Tibial artery (tissue), 4 donors: ENCODE data around the gene ETV5.

Source experiments
- DNase-seq, 2 donors: peaks; one replicate each; pipeline ENCODE4 v3.0.0-alpha.2; 2019
- H3K27ac ChIP-seq, 2 donors: fragments of 200-600 bp; sonication (generic) in 1 of 2; 1 replicate in 1 of 2; 2 replicates in 1 of 2; pipeline ENCODE4 v1.5.1; 2018 to 2019; ENCODE audit warnings: mild to moderate bottlenecking in 1 of 2
- H3K27me3 ChIP-seq, 2 donors: fragments of 200-600 bp; sonication (generic) in 1 of 2; one replicate each; pipeline versions ENCODE4 v1.5.1 to v1.6.0; 2016 to 2019
- H3K36me3 ChIP-seq, 3 donors: fragments of 200-600 bp; sonication (generic) in 2 of 3; one replicate each; pipeline ENCODE4 v1.5.1; 2016 to 2019; ENCODE audit warnings: mild to moderate bottlenecking in 2 of 3
- H3K4me1 ChIP-seq, 4 donors: fragments of 200-600 bp; sonication (generic) in 2 of 4; 1 replicate in 3 of 4; 2 replicates in 1 of 4; pipeline ENCODE4 v1.5.1; 2016 to 2019
- H3K4me3 ChIP-seq, 2 donors: fragments of 200-600 bp; sonication (generic) in 1 of 2; 1 replicate in 1 of 2; 2 replicates in 1 of 2; pipeline ENCODE4 v1.5.1; 2018 to 2019; ENCODE audit warnings: mild to moderate bottlenecking in 2 of 2
- H3K9me3 ChIP-seq, 3 donors: fragments of 200-600 bp; sonication (generic) in 1 of 3; one replicate each; pipeline ENCODE4 v1.5.1; 2016 to 2019
- intact Hi-C: fragments of 100-400 bp; cut with DNase I; formaldehyde crosslinking; loops from one replicate; pipeline ENCODE4 v1.15.0; 2023; ENCODE audit warnings: low total_unique reads
- TF ChIP-seq, protein P1 (sequence below), 2 experiments: fragments of 200-600 bp in 1 of 2; fragments of 450-650 bp in 1 of 2; IDR thresholded peaks; one replicate each; pipeline ENCODE4 v1.5.1; 2017 to 2019; ENCODE audit warnings: antibody characterized with exemption in 2 of 2, mild to moderate bottlenecking in 1 of 2, moderate library complexity in 1 of 2

The ETV5 gene

DNA sequence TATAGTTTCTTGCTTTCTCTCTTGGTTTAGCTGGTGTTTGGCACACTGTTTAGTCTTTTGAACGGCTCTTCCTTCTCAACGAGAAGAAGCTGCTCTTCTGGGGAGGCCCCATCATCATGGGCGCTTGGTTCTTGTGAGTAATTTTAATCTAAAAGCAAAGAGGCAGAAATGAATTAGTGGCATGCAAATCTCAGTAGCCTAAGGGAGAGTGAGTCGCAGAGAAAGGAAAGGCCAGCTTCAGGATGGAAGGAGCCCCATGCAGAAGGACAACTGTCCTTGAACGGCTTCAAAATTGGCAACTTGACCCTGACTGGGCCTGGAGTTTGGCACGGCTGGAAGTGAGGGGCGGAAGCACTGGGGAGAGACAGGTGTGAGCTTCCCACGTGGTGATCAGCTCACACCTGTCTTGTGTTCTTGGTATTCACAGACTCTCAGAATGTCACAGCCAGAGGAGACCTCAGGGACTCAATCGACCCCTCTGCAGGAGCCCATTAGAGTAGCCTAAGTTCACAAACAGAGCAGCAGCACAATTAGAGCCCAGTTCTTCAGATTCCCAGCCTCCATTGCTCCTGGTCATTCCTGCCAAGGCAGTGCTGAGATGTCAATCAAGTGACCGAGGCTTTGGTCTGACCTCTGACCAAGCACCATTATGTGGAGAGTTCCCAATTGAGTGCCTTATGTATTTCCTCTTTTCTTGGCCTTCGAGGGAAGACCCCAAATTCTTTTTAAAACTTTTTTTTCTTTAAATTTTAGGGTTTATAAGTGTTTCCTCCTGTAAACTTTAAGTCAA, 41.3 kb upstream of the ETV5 start:
- no peak overlapping the region for H3K27ac ChIP-seq
- H3K4me1 ChIP-seq = no peaks in the 10 kb centered on the region
- peaks cover 9 to 15% (median 13%) of the 10 kb centered on the region in 3 donors for H3K36me3 ChIP-seq
- no peak overlapping the region for H3K4me3 ChIP-seq
- intact Hi-C loops = no loop called here
- no peaks in the 10 kb centered on the region for H3K9me3 ChIP-seq
- TF ChIP-seq, protein P1, sequence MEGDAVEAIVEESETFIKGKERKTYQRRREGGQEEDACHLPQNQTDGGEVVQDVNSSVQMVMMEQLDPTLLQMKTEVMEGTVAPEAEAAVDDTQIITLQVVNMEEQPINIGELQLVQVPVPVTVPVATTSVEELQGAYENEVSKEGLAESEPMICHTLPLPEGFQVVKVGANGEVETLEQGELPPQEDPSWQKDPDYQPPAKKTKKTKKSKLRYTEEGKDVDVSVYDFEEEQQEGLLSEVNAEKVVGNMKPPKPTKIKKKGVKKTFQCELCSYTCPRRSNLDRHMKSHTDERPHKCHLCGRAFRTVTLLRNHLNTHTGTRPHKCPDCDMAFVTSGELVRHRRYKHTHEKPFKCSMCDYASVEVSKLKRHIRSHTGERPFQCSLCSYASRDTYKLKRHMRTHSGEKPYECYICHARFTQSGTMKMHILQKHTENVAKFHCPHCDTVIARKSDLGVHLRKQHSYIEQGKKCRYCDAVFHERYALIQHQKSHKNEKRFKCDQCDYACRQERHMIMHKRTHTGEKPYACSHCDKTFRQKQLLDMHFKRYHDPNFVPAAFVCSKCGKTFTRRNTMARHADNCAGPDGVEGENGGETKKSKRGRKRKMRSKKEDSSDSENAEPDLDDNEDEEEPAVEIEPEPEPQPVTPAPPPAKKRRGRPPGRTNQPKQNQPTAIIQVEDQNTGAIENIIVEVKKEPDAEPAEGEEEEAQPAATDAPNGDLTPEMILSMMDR (IDR thresholded peaks at IDR 0.05) = no peak
- H3K27me3 ChIP-seq = no peaks in the 10 kb centered on the region
- no peak for DNase-seq

DNA sequence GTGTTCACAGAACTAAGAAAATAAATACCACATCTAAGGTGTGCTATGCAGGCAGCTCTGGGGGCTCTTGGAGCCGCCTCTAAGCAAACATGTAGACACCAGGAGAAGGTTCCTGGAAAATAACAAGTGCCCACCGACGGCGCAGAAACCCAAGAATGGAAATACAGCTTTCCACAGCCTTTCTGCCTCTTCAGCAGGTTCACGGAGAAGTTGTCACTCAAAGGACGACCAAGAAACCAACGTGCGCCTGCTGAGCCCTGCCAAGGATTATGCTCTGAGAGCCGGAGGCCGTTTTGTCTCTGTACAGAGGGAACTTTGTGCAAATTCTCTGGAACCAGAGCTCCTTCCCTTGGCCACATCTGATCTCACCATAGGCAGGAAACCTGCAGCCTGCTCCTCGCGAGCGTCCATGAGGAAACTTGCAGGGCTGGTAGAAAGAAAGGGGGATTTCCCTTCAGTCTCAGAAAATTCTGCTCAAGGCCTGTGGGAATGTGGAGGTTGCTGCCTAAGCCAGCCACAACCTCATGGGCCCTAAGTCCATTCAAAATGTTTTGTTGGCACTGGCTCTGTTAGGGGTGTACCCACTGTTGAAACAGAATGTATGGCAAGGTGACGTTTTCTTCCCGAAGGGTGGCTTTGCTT, 40.6 kb upstream of the ETV5 start:
- intact Hi-C loops = no loop called here
- Histone ChIP-seq H3K36me3 (peaks cover 9 to 15% (median 13%) of the 10 kb centered on the region in 3 donors), H3K27ac (no peak overlapping the region), H3K9me3 (no peaks in the 10 kb centered on the region), H3K4me3 (no peak overlapping the region), H3K27me3 (no peaks in the 10 kb centered on the region), H3K4me1 (no peaks in the 10 kb centered on the region)
- TF ChIP-seq, protein P1 (IDR thresholded peaks at IDR 0.05) = no peak
- no peak for DNase-seq

- Histone ChIP-seq H3K4me3 (no peak overlapping the region), H3K9me3 (no peaks in the 10 kb centered on the region), H3K36me3 (peaks cover 1 to 4% (median 4%) of the 10 kb centered on the region in 3 donors), H3K4me1 (no peaks in the 10 kb centered on the region), H3K27ac (no peak overlapping the region), H3K27me3 (no peaks in the 10 kb centered on the region)
- TF ChIP-seq, protein P1 (IDR thresholded peaks at IDR 0.05) = no peak
- DNase-seq = no peak
- intact Hi-C loops = no loop called here
Measured at GRCh38 chr3:186144257-186144656, 35.4 kb upstream of the ETV5 start.

DNA sequence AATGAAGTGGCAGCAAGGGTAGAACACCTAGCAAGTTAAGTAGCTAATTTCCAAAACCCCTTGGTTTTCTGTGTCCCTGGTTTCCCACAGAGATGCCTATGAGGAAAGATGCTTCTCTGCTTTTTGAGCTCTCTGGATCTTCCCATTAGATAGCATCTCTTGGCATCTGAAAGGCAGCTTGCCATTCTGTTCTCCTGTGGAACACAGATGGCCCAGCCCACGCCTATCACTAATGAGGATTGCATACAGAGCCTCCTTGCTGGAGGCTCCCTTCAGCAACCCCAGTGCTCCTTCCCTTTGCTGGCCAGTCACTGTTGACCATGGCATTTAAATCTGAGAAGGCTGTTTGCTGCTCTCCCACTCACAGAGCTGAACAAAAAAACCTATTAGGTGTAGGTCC, 34.4 kb upstream of the ETV5 start:
- Histone ChIP-seq H3K36me3 (no peaks in the 10 kb centered on the region), H3K9me3 (no peaks in the 10 kb centered on the region), H3K27ac (no peak overlapping the region), H3K27me3 (no peaks in the 10 kb centered on the region), H3K4me1 (no peaks in the 10 kb centered on the region), H3K4me3 (no peak overlapping the region)
- no peak for DNase-seq
- TF ChIP-seq, protein P1 (IDR thresholded peaks at IDR 0.05) = no peak
- intact Hi-C loops = no loop called here

DNA sequence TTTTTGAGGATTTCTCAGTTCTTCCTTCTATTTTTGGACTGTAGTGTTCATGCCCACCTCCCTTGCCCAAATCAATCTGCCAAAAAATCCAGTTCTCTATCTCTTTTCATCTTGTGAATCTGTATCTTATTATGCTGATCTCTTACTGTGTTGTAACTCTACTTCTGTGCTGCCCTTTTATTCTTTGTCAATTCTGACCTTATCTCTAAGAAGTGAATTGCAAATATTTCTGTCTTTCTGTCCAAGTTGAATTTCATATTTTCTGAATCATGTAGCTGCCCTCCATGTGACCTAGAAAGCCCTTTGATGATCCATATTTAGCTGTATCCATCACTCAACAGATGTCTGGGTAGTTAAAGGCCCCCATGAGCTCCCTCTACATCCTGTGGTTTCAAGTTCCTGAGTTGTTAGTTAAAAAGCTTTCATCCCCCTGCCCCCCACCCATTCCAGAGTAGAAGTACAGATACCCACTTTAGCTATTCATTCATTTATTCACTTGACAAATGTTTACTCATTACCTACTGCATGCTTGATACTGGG, 33.6 kb upstream of the ETV5 start:
- Histone ChIP-seq H3K36me3 (no peaks in the 10 kb centered on the region), H3K4me3 (no peak overlapping the region), H3K9me3 (no peaks in the 10 kb centered on the region), H3K27me3 (no peaks in the 10 kb centered on the region), H3K4me1 (no peaks in the 10 kb centered on the region), H3K27ac (no peak overlapping the region)
- intact Hi-C loops = no loop called here
- no peak for DNase-seq
- TF ChIP-seq, protein P1 (IDR thresholded peaks at IDR 0.05) = no peak
